HL-60/S4 treated with phorbol 12-myristate 13-acetate at 8.2 ng/mL for 4 days and 3 days (cell line): ENCODE data around the gene ZBTB25.

Experiments
- in situ Hi-C: fragments of 300-500 bp; cut with MboI; formaldehyde crosslinking; loops from 2 replicates; pipeline ENCODE4 v1.15.0; 2022; ENCODE audit warnings: low sequenced_read_pairs

ZBTB25 gene

GRCh38 chr14:64405295-64405694, 98.3 kb downstream of the ZBTB25 start:
- in situ Hi-C loops = no loop called here

DNA sequence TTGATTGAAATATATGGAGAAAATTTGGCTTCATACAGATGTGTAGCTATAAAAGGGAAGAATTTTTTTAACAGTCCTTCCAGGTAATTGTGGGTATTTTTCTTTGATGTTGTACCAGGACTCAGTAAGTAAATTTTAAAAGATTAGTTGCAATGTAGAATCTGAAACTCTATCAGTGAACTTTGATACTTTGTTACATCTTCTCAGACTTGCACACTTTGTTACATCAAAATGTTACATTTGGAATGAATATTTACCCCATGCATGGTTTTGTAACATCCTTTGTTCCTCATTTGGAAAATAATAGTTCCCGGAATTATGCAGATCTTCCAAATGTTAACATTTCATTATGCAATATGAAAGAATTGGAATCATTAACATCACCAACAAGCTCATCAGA, 101.7 kb downstream of the ZBTB25 start:
- in situ Hi-C loops = no loop called here

- in situ Hi-C loops = no loop called here
Measured at GRCh38 chr14:64400829-64401459, 102.7 kb downstream of the ZBTB25 start.
